Osteocyte (in vitro differentiated cells): ENCODE data around the gene RIC3. TPM values are rescaled to one million over a fixed set of nuclear protein-coding genes. Genes with fewer than 3 reads are reported as not detected.

Source experiments
- DNase-seq: peaks from one replicate; pipeline ENCODE4 v3.0.0; 2021; ENCODE audit warnings: mixed read lengths; ENCODE audit not compliant: unreplicated experiment; ENCODE audit errors: extremely low spot score
- H3K27ac Mint-ChIP-seq: one replicate; pipeline ENCODE4 v1.8.0; 2021; ENCODE audit warnings: mild to moderate bottlenecking, mixed read lengths; ENCODE audit not compliant: unreplicated experiment
- H3K27me3 Mint-ChIP-seq: one replicate; pipeline ENCODE4 v1.8.0; 2021; ENCODE audit warnings: mixed read lengths; ENCODE audit not compliant: unreplicated experiment
- H3K36me3 Mint-ChIP-seq: one replicate; pipeline ENCODE4 v1.8.0; 2021; ENCODE audit warnings: mixed read lengths; ENCODE audit not compliant: unreplicated experiment
- H3K4me1 Mint-ChIP-seq: one replicate; pipeline ENCODE4 v1.8.0; 2021; ENCODE audit warnings: mixed read lengths; ENCODE audit not compliant: unreplicated experiment
- H3K4me3 Mint-ChIP-seq: one replicate; pipeline ENCODE4 v1.8.0; 2021; ENCODE audit warnings: mild to moderate bottlenecking, moderate library complexity, mixed read lengths; ENCODE audit not compliant: unreplicated experiment
- H3K9me3 Mint-ChIP-seq: one replicate; pipeline ENCODE4 v1.8.0; 2021; ENCODE audit warnings: mixed read lengths; ENCODE audit not compliant: unreplicated experiment
- total RNA-seq: library from RNA; stranded (reverse); gene quantifications from 2 replicates; pipeline ENCODE4 v1.2.1, GENCODE V29; 2021
- TF ChIP-seq, protein P1 (sequence below): fragments of 200-600 bp; sonication (generic); IDR thresholded peaks from 2 replicates; pipeline ENCODE4 v1.5.0; 2021; ENCODE audit warnings: antibody characterized with exemption, mild to moderate bottlenecking, moderate library complexity

The RIC3 gene
- total RNA-seq, 1 donor from 2014 or later: not detected

GRCh38 chr11:8066911-8067455, 101.8 kb downstream of the RIC3 start:
- H3K27ac Mint-ChIP-seq: no peak overlapping the region
- TF ChIP-seq, protein P1, sequence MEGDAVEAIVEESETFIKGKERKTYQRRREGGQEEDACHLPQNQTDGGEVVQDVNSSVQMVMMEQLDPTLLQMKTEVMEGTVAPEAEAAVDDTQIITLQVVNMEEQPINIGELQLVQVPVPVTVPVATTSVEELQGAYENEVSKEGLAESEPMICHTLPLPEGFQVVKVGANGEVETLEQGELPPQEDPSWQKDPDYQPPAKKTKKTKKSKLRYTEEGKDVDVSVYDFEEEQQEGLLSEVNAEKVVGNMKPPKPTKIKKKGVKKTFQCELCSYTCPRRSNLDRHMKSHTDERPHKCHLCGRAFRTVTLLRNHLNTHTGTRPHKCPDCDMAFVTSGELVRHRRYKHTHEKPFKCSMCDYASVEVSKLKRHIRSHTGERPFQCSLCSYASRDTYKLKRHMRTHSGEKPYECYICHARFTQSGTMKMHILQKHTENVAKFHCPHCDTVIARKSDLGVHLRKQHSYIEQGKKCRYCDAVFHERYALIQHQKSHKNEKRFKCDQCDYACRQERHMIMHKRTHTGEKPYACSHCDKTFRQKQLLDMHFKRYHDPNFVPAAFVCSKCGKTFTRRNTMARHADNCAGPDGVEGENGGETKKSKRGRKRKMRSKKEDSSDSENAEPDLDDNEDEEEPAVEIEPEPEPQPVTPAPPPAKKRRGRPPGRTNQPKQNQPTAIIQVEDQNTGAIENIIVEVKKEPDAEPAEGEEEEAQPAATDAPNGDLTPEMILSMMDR: no peak
- H3K4me1 Mint-ChIP-seq: peaks cover 14% of the 10 kb centered on the region
- DNase-seq: peak; percentile 60
- no peaks in the 10 kb centered on the region for H3K36me3 Mint-ChIP-seq
- H3K4me3 Mint-ChIP-seq: no peak overlapping the region
- no peaks in the 10 kb centered on the region for H3K9me3 Mint-ChIP-seq
- peaks cover 23% of the 10 kb centered on the region for H3K27me3 Mint-ChIP-seq

GRCh38 chr11:8066036-8066910, 102.6 kb downstream of the RIC3 start:
- H3K27ac Mint-ChIP-seq: no peak overlapping the region
- no peaks in the 10 kb centered on the region for H3K9me3 Mint-ChIP-seq
- H3K4me1 Mint-ChIP-seq: peaks cover 14% of the 10 kb centered on the region
- H3K27me3 Mint-ChIP-seq: peaks cover 16% of the 10 kb centered on the region
- TF ChIP-seq, protein P1: no peak
- no peak overlapping the region for H3K4me3 Mint-ChIP-seq
- peak; percentile 68 for DNase-seq
- no peaks in the 10 kb centered on the region for H3K36me3 Mint-ChIP-seq

DNA sequence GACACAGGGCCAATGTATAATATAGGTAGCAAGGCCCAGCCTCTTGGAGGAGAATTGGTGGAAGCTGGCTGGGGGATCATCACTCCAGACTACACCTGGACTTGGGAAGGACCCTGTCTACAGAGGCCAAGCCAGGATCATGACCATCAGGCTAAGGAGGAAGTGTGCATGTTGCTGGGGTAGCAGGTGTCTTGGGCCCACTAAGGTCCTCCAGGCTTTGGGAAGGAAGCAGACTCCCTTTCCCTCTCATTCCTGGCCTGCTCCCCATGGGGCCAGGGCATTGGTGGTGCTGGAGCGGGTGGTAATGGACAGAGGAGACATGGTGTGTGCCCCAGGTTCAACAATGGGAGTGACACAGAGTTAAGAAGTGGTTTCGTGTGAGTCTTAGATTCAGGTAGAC, 103.8 kb downstream of the RIC3 start:
- Mint-ChIP-seq H3K9me3 (no peaks in the 10 kb centered on the region), H3K36me3 (no peaks in the 10 kb centered on the region), H3K4me1 (peaks cover 14% of the 10 kb centered on the region), H3K27me3 (peaks cover 12% of the 10 kb centered on the region), H3K4me3 (no peak overlapping the region), H3K27ac (no peak overlapping the region)
- DNase-seq: peak; percentile 48
- TF ChIP-seq, protein P1: no peak

DNA sequence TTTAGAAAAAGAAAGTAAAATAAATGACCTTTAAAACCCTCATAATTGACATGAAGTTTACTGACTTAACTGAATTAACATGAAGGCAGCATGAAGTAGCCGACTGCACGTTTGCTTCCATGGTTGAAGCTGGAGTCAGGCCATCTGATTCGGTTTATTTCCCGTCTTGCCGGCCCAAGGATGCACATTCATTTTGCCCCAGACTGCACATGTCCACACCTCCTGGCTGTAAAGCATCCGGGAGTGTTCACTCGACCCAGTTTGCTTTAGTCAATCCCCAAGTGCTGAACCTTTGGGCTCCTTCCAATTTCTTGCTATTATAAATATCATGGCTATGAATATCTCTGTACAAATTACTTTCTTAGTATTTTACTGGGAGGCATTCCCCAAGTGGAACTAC, 105.5 kb downstream of the RIC3 start:
- H3K36me3 Mint-ChIP-seq: no peaks in the 10 kb centered on the region
- H3K27ac Mint-ChIP-seq: no peak overlapping the region
- peaks cover 12% of the 10 kb centered on the region for H3K27me3 Mint-ChIP-seq
- peaks cover 2% of the 10 kb centered on the region for H3K4me1 Mint-ChIP-seq
- H3K9me3 Mint-ChIP-seq: no peaks in the 10 kb centered on the region
- DNase-seq: peak; percentile 54
- TF ChIP-seq, protein P1: no peak
- H3K4me3 Mint-ChIP-seq: no peak overlapping the region

DNA sequence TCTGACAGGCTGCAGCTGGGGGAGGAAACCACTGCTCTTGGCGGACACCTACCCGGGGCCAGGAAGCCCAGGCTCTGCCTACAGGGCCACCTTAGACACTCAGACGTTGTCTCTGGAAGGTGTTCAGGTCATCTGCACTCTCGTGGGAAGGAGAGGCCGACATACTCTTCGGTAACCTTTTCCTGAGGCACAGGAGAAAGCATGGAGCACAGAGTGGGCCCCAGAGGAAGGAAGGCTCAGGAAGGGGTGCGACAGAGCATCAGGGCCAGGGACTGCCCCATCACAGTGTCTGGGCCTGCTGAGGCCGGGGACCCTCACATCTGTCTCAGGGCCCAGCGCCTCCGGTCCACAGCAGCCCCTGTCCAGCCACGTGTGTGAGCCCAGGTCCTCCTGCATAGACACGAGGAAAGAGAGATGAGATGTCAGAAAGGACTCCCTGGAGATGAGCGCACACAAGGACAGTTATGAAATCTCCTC, 106.0 kb downstream of the RIC3 start:
- TF ChIP-seq, protein P1: no peak
- Mint-ChIP-seq H3K4me1 (no peaks in the 10 kb centered on the region), H3K9me3 (no peaks in the 10 kb centered on the region), H3K27me3 (peaks cover 11% of the 10 kb centered on the region), H3K36me3 (no peaks in the 10 kb centered on the region), H3K4me3 (no peak overlapping the region), H3K27ac (no peak overlapping the region)
- DNase-seq: peak; percentile 70
